Lung (tissue), 12 donors: ENCODE results near the gene CCR8. TPM values are rescaled to one million over a fixed set of nuclear protein-coding genes. Genes with fewer than 3 reads are reported as not detected.

Experiments used
- ATAC-seq: fragments of 200-7000 bp; cut with Tn5 transposase; one replicate; pipeline ENCODE4 v1.9.1; 2020; ENCODE audit warnings: moderate number of reproducible peaks; ENCODE audit not compliant: insufficient read depth, low FRiP score
- DNase-seq, 3 donors: peaks; one replicate each; pipeline ENCODE4 v3.0.0-alpha.2; 2013 to 2017
- H3K27ac ChIP-seq, 2 donors: one replicate each; pipeline ENCODE4 v1.5.1; 2013; ENCODE audit warnings: mild to moderate bottlenecking in 2 of 2, moderate library complexity in 2 of 2, control low read depth in 1 of 2, inconsistent platforms in 1 of 2, low read depth in 1 of 2, low read length in 1 of 2
- H3K27me3 ChIP-seq, 3 donors: one replicate each; pipeline ENCODE4 v1.5.1; 2013; ENCODE audit warnings: low read length in 2 of 3; ENCODE audit not compliant: control insufficient read depth in 3 of 3, insufficient read depth in 3 of 3
- H3K36me3 ChIP-seq, 4 donors: one replicate each; pipeline ENCODE4 v1.5.1; 2013; ENCODE audit warnings: low read length in 4 of 4, mild to moderate bottlenecking in 1 of 4, moderate library complexity in 1 of 4; ENCODE audit not compliant: control insufficient read depth in 4 of 4, insufficient read depth in 4 of 4
- H3K4me1 ChIP-seq, 5 donors: one replicate each; pipeline ENCODE4 v1.5.1; 2013; ENCODE audit warnings: low read length in 5 of 5, mild to moderate bottlenecking in 2 of 5, moderate library complexity in 1 of 5; ENCODE audit not compliant: control insufficient read depth in 5 of 5, insufficient read depth in 5 of 5
- H3K4me3 ChIP-seq: one replicate; pipeline ENCODE4 v1.5.1; 2013; ENCODE audit warnings: mild to moderate bottlenecking, control low read depth, moderate library complexity
- H3K9ac ChIP-seq, 2 donors: one replicate each; pipeline ENCODE4 v1.5.1; 2013; ENCODE audit warnings: low read length in 2 of 2, control low read depth in 1 of 2; ENCODE audit not compliant: insufficient read depth in 1 of 2
- H3K9me3 ChIP-seq, 4 donors: one replicate each; pipeline ENCODE4 v1.5.1; 2013; ENCODE audit warnings: low read length in 3 of 4, mild to moderate bottlenecking in 1 of 4, moderate library complexity in 1 of 4; ENCODE audit not compliant: control insufficient read depth in 4 of 4, insufficient read depth in 3 of 4
- WGBS, 2 donors: extraction: QIAGEN DNeasy Blood & Tissue Kit; methylation state at CpG; one replicate each; pipeline ENCODE4 v1.1.7; 2013; 5-methylcytosine and 5-hydroxymethylcytosine counted together
- polyA plus RNA-seq, 2 donors: library from polyadenylated mRNA; stranded (reverse); fragments of 200-250 nt; gene quantifications; one replicate each; pipeline ENCODE4 v1.2.1, GENCODE V29; 2013
- total RNA-seq, 2 donors: library from RNA; depleted of rRNA in 1 of 2; stranded (reverse); fragments of >200 nt in 1 of 2; gene quantifications; one replicate each; pipeline ENCODE4 v1.2.1, GENCODE V29; 2014 to 2021
- TF ChIP-seq, protein P1 (sequence below): IDR thresholded peaks from 2 replicates; pipeline ENCODE4 v1.5.1; 2012; ENCODE audit warnings: mild to moderate bottlenecking; ENCODE audit errors: control extremely low read depth, extremely low read depth
- donor health status: control.
- donor health status: control.
- donor health status: Bipolar disorder and iron deficiency.
- donor health status: healthy.
- donor health status: DM: yes; HTN: yes; CAD: no.

The CCR8 gene
- total and polyA plus RNA-seq, 4 donors = 0.06 TPM; not detected in 3

- Histone ChIP-seq H3K36me3 (no peaks in the 10 kb centered on the region), H3K9me3 (no peaks in the 10 kb centered on the region), H3K4me1 (peaks cover 0 to 1% (median 0%) of the 10 kb centered on the region in 5 donors), H3K27ac (no peak overlapping the region), H3K4me3 (no peak overlapping the region), H3K9ac (no peak overlapping the region), H3K27me3 (no peaks in the 10 kb centered on the region)
- no peak for DNase-seq
- TF ChIP-seq, protein P1, sequence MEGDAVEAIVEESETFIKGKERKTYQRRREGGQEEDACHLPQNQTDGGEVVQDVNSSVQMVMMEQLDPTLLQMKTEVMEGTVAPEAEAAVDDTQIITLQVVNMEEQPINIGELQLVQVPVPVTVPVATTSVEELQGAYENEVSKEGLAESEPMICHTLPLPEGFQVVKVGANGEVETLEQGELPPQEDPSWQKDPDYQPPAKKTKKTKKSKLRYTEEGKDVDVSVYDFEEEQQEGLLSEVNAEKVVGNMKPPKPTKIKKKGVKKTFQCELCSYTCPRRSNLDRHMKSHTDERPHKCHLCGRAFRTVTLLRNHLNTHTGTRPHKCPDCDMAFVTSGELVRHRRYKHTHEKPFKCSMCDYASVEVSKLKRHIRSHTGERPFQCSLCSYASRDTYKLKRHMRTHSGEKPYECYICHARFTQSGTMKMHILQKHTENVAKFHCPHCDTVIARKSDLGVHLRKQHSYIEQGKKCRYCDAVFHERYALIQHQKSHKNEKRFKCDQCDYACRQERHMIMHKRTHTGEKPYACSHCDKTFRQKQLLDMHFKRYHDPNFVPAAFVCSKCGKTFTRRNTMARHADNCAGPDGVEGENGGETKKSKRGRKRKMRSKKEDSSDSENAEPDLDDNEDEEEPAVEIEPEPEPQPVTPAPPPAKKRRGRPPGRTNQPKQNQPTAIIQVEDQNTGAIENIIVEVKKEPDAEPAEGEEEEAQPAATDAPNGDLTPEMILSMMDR = no peak
- ATAC-seq = no peak
Observed at GRCh38 chr3:39343760-39344159, 14.3 kb downstream of the CCR8 start.

GRCh38 chr3:39344746-39345344 lies 15.3 kb downstream of the CCR8 start:
- Histone ChIP-seq H3K27me3 (no peaks in the 10 kb centered on the region), H3K9me3 (no peaks in the 10 kb centered on the region), H3K36me3 (no peaks in the 10 kb centered on the region), H3K4me1 (peaks cover 0 to 1% (median 0%) of the 10 kb centered on the region in 5 donors), H3K9ac (no peak overlapping the region), H3K27ac (no peak overlapping the region), H3K4me3 (no peak overlapping the region)
- TF ChIP-seq, protein P1 = no peak
- DNase-seq (no peak), ATAC-seq (no peak)

GRCh38 chr3:39346785-39347585 lies 17.5 kb downstream of the CCR8 start:
- Histone ChIP-seq H3K9me3 (no peaks in the 10 kb centered on the region), H3K4me1 (peaks cover 0 to 1% (median 0%) of the 10 kb centered on the region in 5 donors), H3K4me3 (no peak overlapping the region), H3K9ac (no peak overlapping the region), H3K27me3 (no peaks in the 10 kb centered on the region), H3K36me3 (no peaks in the 10 kb centered on the region), H3K27ac (no peak overlapping the region)
- WGBS, 2 donors = 51 to 52% methylated on average over 2 of the region's 2 CpGs
- no peak for ATAC-seq
- TF ChIP-seq, protein P1 = no peak
- no peak for DNase-seq
